Activated T-helper 17 cell treated with anti-CD3 and anti-CD28 coated beads, Interleukin-2, amount 50 U/mL, for 72 hours (primary cell): ENCODE results near the gene LEMD3. TPM values are rescaled to one million over a fixed set of nuclear protein-coding genes. Genes with fewer than 3 reads are reported as not detected.

Experiments
- ATAC-seq: fragments of 150-1000 bp; cut with Tn5 transposase; replicated peaks from 2 replicates; pipeline ENCODE4 v1.10.0; 2021; ENCODE audit warnings: mild to moderate bottlenecking, moderate library complexity
- H3K27ac Mint-ChIP-seq: one replicate; pipeline ENCODE4 v1.8.0; 2022; ENCODE audit warnings: mixed read lengths
- H3K27me3 Mint-ChIP-seq: one replicate; pipeline ENCODE4 v1.8.0; 2022; ENCODE audit warnings: mixed read lengths
- H3K36me3 Mint-ChIP-seq: one replicate; pipeline ENCODE4 v1.8.0; 2022; ENCODE audit warnings: low read depth, mild to moderate bottlenecking, mixed read lengths
- H3K4me1 Mint-ChIP-seq: one replicate; pipeline ENCODE4 v1.8.0; 2022; ENCODE audit warnings: mixed read lengths
- H3K4me3 Mint-ChIP-seq: one replicate; pipeline ENCODE4 v1.8.0; 2022; ENCODE audit warnings: mild to moderate bottlenecking, mixed read lengths
- H3K9me3 Mint-ChIP-seq: one replicate; pipeline ENCODE4 v1.8.0; 2022; ENCODE audit warnings: mixed read lengths
- total RNA-seq, 2 donors: library from RNA; stranded (reverse); gene quantifications; one replicate each; pipeline ENCODE4 v1.2.3, GENCODE V29; 2022

The LEMD3 gene
- total RNA-seq, 2 donors from 2014 or later, result 18.2 to 21.1 TPM

- H3K36me3 Mint-ChIP-seq, result no peaks in the 10 kb centered on the region
- no peak for ATAC-seq
- peaks cover 17% of the 10 kb centered on the region for H3K27me3 Mint-ChIP-seq
- no peak overlapping the region for H3K4me3 Mint-ChIP-seq
- peaks cover 6% of the 10 kb centered on the region for H3K9me3 Mint-ChIP-seq
- H3K4me1 Mint-ChIP-seq, result no peaks in the 10 kb centered on the region
- no peak overlapping the region for H3K27ac Mint-ChIP-seq
Measured at GRCh38 chr12:65296508-65297265, 127.3 kb downstream of the LEMD3 start.

Other genes starting within 250 kb of the LEMD3 start
- not detected for gene WIF1, start 48.3 kb upstream of the LEMD3 start, total RNA-seq
- gene MSRB3, start 109.1 kb downstream of the LEMD3 start, total RNA-seq, result not detected